Hepatocyte (in vitro differentiated cells): ENCODE results near the gene TMEM141. TPM values are rescaled to one million over a fixed set of nuclear protein-coding genes. Genes with fewer than 3 reads are reported as not detected.

Experiments used
- DNase-seq: peaks from one replicate; pipeline ENCODE4 v3.0.0-alpha.2; 2016; ENCODE audit warnings: low spot score
- H2AFZ ChIP-seq: fragments of 200-600 bp; sonication (generic); 2 replicates; pipeline ENCODE4 v1.6.0; 2016; ENCODE audit warnings: antibody characterized with exemption, mild to moderate bottlenecking
- H3K27ac ChIP-seq: fragments of 200-600 bp; sonication (generic); 2 replicates; pipeline ENCODE4 v1.5.1; 2016; ENCODE audit warnings: mild to moderate bottlenecking
- H3K27me3 ChIP-seq: fragments of 200-600 bp; sonication (generic); 2 replicates; pipeline ENCODE4 v1.6.1; 2016
- H3K36me3 ChIP-seq: fragments of 200-600 bp; sonication (generic); replicated peaks from 2 replicates; pipeline ENCODE4 v1.5.1; 2016; ENCODE audit warnings: low read depth; ENCODE audit not compliant: insufficient read depth
- H3K4me1 ChIP-seq: fragments of 200-600 bp; sonication (generic); 2 replicates; pipeline ENCODE4 v1.5.1; 2016; ENCODE audit warnings: mild to moderate bottlenecking, moderate library complexity; ENCODE audit not compliant: insufficient read depth
- H3K4me2 ChIP-seq: fragments of 200-600 bp; sonication (generic); 2 replicates; pipeline ENCODE4 v1.6.0; 2016
- H3K4me3 ChIP-seq: fragments of 200-600 bp; sonication (generic); 2 replicates; pipeline ENCODE4 v1.5.1; 2016; ENCODE audit warnings: mild to moderate bottlenecking
- H3K79me2 ChIP-seq: fragments of 200-600 bp; sonication (generic); 2 replicates; pipeline ENCODE4 v1.6.0; 2017; ENCODE audit warnings: mild to moderate bottlenecking
- H3K9me2 ChIP-seq: fragments of 200-600 bp; sonication (generic); replicated peaks from 2 replicates; pipeline ENCODE4 v1.6.0; 2017; ENCODE audit warnings: mild to moderate bottlenecking; ENCODE audit not compliant: insufficient read depth
- H3K9me3 ChIP-seq: fragments of 200-600 bp; sonication (generic); 2 replicates; pipeline ENCODE4 v1.5.1; 2016; ENCODE audit warnings: low read depth, mild to moderate bottlenecking
- H4K20me1 ChIP-seq: fragments of 200-600 bp; sonication (generic); 2 replicates; pipeline ENCODE4 v1.6.0; 2016; ENCODE audit warnings: mild to moderate bottlenecking; ENCODE audit not compliant: insufficient read depth, poor library complexity, severe bottlenecking
- EZH2 ChIP-seq: fragments of 200-600 bp; sonication (generic); IDR thresholded peaks from 2 replicates; pipeline ENCODE4 v1.6.1; 2016; ENCODE audit warnings: antibody characterized with exemption, mild to moderate bottlenecking, borderline replicate concordance
- EZH2phosphoT487 ChIP-seq: fragments of 200-600 bp; sonication (generic); IDR thresholded peaks from one replicate; pipeline ENCODE4 v1.6.1; 2018; ENCODE audit warnings: antibody characterized with exemption, mild to moderate bottlenecking, low read depth, moderate library complexity; ENCODE audit not compliant: unreplicated experiment, severe bottlenecking
- WGBS: methylation state at CpG from one replicate; pipeline ENCODE4 v1.1.6; 2016; ENCODE audit warnings: low lambda C conversion rate; ENCODE audit errors: missing lambda C conversion rate; 5-methylcytosine and 5-hydroxymethylcytosine counted together
- polyA plus RNA-seq: library from polyadenylated mRNA; unstranded; fragments of >200 nt; fragmentation: Nextera tagmentation; extraction: Ambion mirVana; gene quantifications from 2 replicates; pipeline ENCODE4 v1.2.1, GENCODE V29; 2016
- total RNA-seq: library from RNA; depleted of rRNA; stranded (reverse); fragments of >200 nt; gene quantifications from 2 replicates; pipeline ENCODE4 v1.2.3, GENCODE V29; 2014
- TF ChIP-seq, protein P1 (sequence below): fragments of 200-600 bp; sonication (generic); IDR thresholded peaks from 2 replicates; pipeline ENCODE4 v1.5.1; 2016; ENCODE audit warnings: antibody characterized with exemption, mild to moderate bottlenecking; ENCODE audit not compliant: poor library complexity

The TMEM141 gene
- total and polyA plus RNA-seq, 2 experiments from 2014 or later, result 230 to 385 TPM

DNA sequence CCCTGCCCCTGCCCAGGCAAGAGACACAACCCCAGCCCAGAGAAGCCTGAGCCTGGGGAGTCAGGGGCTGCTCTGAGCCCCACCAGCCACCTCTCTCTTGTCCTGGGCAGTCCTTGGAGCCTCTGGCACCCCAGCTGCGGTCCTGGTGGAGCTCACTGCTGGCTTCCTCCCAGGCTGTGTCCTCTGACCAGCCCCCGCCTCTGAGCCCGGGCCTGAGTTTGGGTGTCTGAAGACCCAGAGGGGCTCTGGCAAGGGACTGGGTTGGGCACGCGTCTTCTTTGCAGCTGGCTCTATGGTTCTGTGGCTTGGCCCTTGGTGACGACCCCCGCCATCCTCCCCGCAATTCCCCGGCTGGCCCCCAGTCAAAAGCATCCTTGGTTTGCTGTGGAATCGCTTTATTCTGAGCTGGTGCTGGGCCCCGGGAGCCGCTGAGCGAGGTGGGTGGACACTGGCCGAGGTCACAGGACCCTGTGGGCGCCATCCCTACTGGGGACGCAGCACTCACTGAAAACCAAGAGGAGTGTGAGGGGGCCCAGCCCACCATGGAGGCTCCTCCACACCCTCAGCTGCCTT, 47.4 kb upstream of the TMEM141 start:
- H4K20me1 ChIP-seq, result no peaks in the 10 kb centered on the region
- H3K79me2 ChIP-seq, result no peaks in the 10 kb centered on the region
- DNase-seq, result no peak
- peaks cover 7% of the 10 kb centered on the region for H3K4me1 ChIP-seq
- H3K36me3 ChIP-seq, result no peaks in the 10 kb centered on the region
- H3K27me3 ChIP-seq, result no peaks in the 10 kb centered on the region
- H3K9me2 ChIP-seq, result no peaks in the 10 kb centered on the region
- no peak overlapping the region for H3K27ac ChIP-seq
- H3K9me3 ChIP-seq, result no peaks in the 10 kb centered on the region
- no peak overlapping the region for H2AFZ ChIP-seq
- no peak overlapping the region for H3K4me3 ChIP-seq
- no peak overlapping the region for H3K4me2 ChIP-seq
- no peak for TF ChIP-seq EZH2phosphoT487
- TF ChIP-seq, protein P1, sequence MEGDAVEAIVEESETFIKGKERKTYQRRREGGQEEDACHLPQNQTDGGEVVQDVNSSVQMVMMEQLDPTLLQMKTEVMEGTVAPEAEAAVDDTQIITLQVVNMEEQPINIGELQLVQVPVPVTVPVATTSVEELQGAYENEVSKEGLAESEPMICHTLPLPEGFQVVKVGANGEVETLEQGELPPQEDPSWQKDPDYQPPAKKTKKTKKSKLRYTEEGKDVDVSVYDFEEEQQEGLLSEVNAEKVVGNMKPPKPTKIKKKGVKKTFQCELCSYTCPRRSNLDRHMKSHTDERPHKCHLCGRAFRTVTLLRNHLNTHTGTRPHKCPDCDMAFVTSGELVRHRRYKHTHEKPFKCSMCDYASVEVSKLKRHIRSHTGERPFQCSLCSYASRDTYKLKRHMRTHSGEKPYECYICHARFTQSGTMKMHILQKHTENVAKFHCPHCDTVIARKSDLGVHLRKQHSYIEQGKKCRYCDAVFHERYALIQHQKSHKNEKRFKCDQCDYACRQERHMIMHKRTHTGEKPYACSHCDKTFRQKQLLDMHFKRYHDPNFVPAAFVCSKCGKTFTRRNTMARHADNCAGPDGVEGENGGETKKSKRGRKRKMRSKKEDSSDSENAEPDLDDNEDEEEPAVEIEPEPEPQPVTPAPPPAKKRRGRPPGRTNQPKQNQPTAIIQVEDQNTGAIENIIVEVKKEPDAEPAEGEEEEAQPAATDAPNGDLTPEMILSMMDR, result no peak
- TF ChIP-seq EZH2, result no peak
- 89% methylated on average over 16 of the region's 16 CpGs for WGBS

DNA sequence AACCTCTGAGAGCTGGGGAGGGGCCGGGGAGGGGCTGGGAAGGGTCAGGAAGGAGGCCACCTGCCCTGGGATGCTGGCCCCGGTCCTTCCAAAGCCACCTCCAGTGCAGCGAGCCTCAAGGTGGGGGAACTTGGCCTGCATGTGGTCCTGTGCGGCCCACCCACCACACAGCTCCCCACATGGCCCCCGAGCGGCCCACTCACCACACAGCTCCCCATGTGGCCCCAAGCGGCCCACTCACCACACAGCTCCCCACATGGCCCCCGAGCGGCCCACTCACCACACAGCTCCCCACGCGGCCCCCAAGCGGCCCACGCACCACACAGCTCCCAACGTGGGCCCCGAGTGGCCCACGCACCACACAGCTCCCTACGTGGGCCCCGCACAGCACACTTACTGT, 46.4 kb upstream of the TMEM141 start:
- no peaks in the 10 kb centered on the region for H3K9me3 ChIP-seq
- H3K4me3 ChIP-seq, result no peak overlapping the region
- no peak for DNase-seq
- H3K4me2 ChIP-seq, result no peak overlapping the region
- peaks cover 7% of the 10 kb centered on the region for H3K4me1 ChIP-seq
- H3K27ac ChIP-seq, result no peak overlapping the region
- H3K36me3 ChIP-seq, result no peaks in the 10 kb centered on the region
- TF ChIP-seq EZH2phosphoT487 (no peak), EZH2 (no peak)
- TF ChIP-seq, protein P1, result no peak
- no peaks in the 10 kb centered on the region for H3K9me2 ChIP-seq
- WGBS, result 89% methylated on average over 11 of the region's 18 CpGs
- no peaks in the 10 kb centered on the region for H4K20me1 ChIP-seq
- H3K27me3 ChIP-seq, result no peaks in the 10 kb centered on the region
- no peak overlapping the region for H2AFZ ChIP-seq
- no peaks in the 10 kb centered on the region for H3K79me2 ChIP-seq

DNA sequence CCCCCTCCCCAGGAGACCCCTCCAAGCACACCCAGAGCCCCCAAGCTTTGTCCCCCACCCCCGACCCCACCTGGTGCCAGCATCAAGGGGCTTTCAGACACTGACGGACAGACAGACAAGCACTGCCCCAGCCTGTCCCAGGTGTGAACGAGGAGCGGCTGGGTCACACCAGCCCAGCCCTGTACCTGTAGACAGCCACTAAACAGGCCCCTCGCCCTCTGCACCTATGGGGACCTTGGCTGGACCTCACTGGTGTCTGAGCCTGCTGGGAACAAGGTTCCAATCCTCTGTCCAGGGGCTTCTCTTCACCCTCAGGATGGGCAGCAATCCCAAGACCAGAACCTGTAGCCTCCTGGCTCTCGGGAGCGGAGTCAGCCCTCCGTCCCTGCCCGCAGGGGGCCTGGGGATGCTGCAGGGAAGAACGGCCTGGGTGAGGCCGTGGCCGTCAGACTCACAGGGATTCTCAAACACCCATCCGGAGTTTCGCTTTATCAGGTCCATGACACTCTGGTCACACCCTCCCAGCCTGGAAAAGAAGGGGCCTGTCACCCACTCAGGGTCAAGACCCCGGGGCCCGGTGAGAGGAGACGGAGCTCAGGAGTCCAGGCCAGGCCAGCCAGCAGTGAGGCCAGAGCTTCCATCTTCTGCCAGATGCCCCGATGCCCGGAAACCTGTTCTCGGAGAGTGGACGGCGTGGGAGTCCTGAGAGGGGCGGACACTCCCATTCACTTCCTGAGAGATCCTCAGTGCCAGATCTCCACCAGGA, 45.6 kb upstream of the TMEM141 start:
- Histone ChIP-seq H3K9me3 (no peaks in the 10 kb centered on the region), H3K36me3 (no peaks in the 10 kb centered on the region), H2AFZ (no peak overlapping the region), H3K9me2 (no peaks in the 10 kb centered on the region), H3K79me2 (no peaks in the 10 kb centered on the region), H3K4me3 (no peak overlapping the region), H4K20me1 (no peaks in the 10 kb centered on the region), H3K27ac (no peak overlapping the region), H3K4me1 (peaks cover 7% of the 10 kb centered on the region), H3K27me3 (no peaks in the 10 kb centered on the region), H3K4me2 (no peak overlapping the region)
- no peak for TF ChIP-seq EZH2phosphoT487
- TF ChIP-seq EZH2, result no peak
- TF ChIP-seq, protein P1, result no peak
- 88% methylated on average over 22 of the region's 23 CpGs for WGBS
- no peak for DNase-seq
